ENCODE results near the gene IFT122.

DNA sequence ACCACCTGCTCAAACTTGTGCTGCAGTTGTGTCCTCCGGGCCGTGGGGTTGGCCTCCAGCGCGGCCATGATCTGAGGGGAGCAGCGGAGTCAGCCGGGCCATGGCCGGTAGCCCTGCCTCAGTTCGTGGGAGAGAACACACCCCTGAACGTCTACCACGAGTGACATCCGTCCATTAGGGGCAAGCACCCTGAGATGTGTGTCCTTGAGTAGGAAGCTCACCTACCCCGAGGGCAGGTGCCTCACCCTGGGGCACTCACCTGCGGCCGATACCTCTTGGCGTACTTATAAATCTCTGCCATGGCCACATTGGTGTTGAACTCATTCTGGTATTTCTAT lies 116.3 kb downstream of the IFT122 start:
- TF ChIP-seq CTCF (IDR thresholded peaks at IDR 0.05) (no peak), POLR2A (IDR thresholded peaks at IDR 0.05) (no peak), POLR2AphosphoS5 (IDR thresholded peaks at IDR 0.05) (no peak), EP300 (IDR thresholded peaks at IDR 0.05) (no peak)
